SJSA1 (cell line): ENCODE data around the gene CRKL. TPM values are rescaled to one million over a fixed set of nuclear protein-coding genes. Genes with fewer than 3 reads are reported as not detected.

Experiments
- DNase-seq, 2 experiments: peaks; one replicate each; pipeline ENCODE4 v3.0.0-alpha.2; 2015 to 2020; ENCODE audit warnings: low spot score in 2 of 2, low read depth in 1 of 2
- H3K27ac ChIP-seq: fragments of 250-450 bp; sonication (Bioruptor Pico); 2 replicates; pipeline ENCODE4 v1.5.1; 2020; ENCODE audit warnings: mild to moderate bottlenecking, moderate library complexity
- H3K27me3 ChIP-seq: fragments of 250-450 bp; sonication (Bioruptor Pico); replicated peaks from 2 replicates; pipeline ENCODE4 v1.5.1; 2020; ENCODE audit warnings: mild to moderate bottlenecking, moderate library complexity
- H3K36me3 ChIP-seq: fragments of 250-450 bp; sonication (Bioruptor Pico); 2 replicates; pipeline ENCODE4 v1.5.1; 2020; ENCODE audit warnings: mild to moderate bottlenecking
- H3K4me1 ChIP-seq: fragments of 250-450 bp; sonication (Bioruptor Pico); replicated peaks from 2 replicates; pipeline ENCODE4 v1.6.1; 2021; ENCODE audit warnings: mild to moderate bottlenecking
- H3K4me3 ChIP-seq: fragments of 250-450 bp; sonication (Bioruptor Pico); 2 replicates; pipeline ENCODE4 v1.5.1; 2020; ENCODE audit warnings: mild to moderate bottlenecking
- H3K9me3 ChIP-seq: fragments of 250-450 bp; sonication (Bioruptor Pico); replicated peaks from 2 replicates; pipeline ENCODE4 v1.5.1; 2020; ENCODE audit warnings: mild to moderate bottlenecking
- total RNA-seq: library from RNA; depleted of rRNA; stranded (reverse); fragments of >200 nt; shearing (Covaris generic); gene quantifications from 2 replicates; pipeline ENCODE4 v1.2.3, GENCODE V29; 2014

CRKL gene
- total RNA-seq, 1 experiment from 2014 or later = 53.9 TPM

GRCh38 chr22:20957102-20957682 lies 40.0 kb downstream of the CRKL start:
- H3K4me1 ChIP-seq = peaks cover 11% of the 10 kb centered on the region
- no peak overlapping the region for H3K27ac ChIP-seq
- peaks cover 6% of the 10 kb centered on the region; the same call in 1 of the 2 replicates for H3K27me3 ChIP-seq
- no peak for DNase-seq
- H3K36me3 ChIP-seq = peaks cover 24% of the 10 kb centered on the region
- no peaks in the 10 kb centered on the region for H3K9me3 ChIP-seq
- H3K4me3 ChIP-seq = peak overlapping the region; percentile 29

GRCh38 chr22:20957683-20958431 lies 40.6 kb downstream of the CRKL start:
- Histone ChIP-seq H3K27ac (no peak overlapping the region), H3K27me3 (peaks cover 6% of the 10 kb centered on the region; the same call in 1 of the 2 replicates), H3K4me1 (peaks cover 11% of the 10 kb centered on the region), H3K4me3 (peak overlapping the region; percentile 29), H3K36me3 (peaks cover 17% of the 10 kb centered on the region), H3K9me3 (no peaks in the 10 kb centered on the region)
- DNase-seq = no peak

GRCh38 chr22:20959578-20960461 lies 42.6 kb downstream of the CRKL start:
- H3K9me3 ChIP-seq = no peaks in the 10 kb centered on the region
- H3K36me3 ChIP-seq = no peaks in the 10 kb centered on the region
- peaks cover 12% of the 10 kb centered on the region for H3K27me3 ChIP-seq
- H3K4me1 ChIP-seq = peaks cover 11% of the 10 kb centered on the region
- DNase-seq = no peak
- H3K4me3 ChIP-seq = no peak overlapping the region
- no peak overlapping the region for H3K27ac ChIP-seq

GRCh38 chr22:20960609-20961008 lies 43.4 kb downstream of the CRKL start:
- H3K9me3 ChIP-seq = no peaks in the 10 kb centered on the region
- H3K4me1 ChIP-seq = peaks cover 11% of the 10 kb centered on the region
- H3K36me3 ChIP-seq = no peaks in the 10 kb centered on the region
- DNase-seq = no peak
- peaks cover 18% of the 10 kb centered on the region for H3K27me3 ChIP-seq
- no peak overlapping the region for H3K4me3 ChIP-seq
- H3K27ac ChIP-seq = no peak overlapping the region

DNA sequence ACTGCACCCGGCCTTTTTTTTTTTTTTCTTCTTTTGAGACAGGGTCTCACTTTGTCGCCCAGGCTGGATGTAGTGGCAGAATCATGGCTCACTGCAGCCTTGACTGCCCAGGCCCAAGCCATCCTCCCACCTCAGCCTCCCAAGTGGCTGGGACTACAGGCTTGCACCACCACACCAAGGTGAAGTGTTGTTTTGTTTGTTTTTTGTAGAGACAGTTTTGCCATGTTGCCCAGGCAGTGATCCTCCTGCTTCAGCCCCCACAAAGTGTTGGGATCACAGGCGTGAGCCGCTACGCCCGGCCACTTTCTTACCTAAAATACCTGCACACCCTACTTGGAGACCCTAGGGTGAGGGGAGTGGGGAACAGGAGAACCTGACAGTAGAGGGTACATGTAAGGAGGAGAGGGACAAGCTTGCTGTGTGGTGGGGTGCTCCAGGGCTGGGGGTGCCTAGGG lies 45.3 kb downstream of the CRKL start:
- DNase-seq = no peak
- H3K36me3 ChIP-seq = no peaks in the 10 kb centered on the region
- H3K27me3 ChIP-seq = peaks cover 15% of the 10 kb centered on the region
- H3K4me3 ChIP-seq = no peak overlapping the region
- no peaks in the 10 kb centered on the region for H3K9me3 ChIP-seq
- H3K4me1 ChIP-seq = no peaks in the 10 kb centered on the region
- no peak overlapping the region for H3K27ac ChIP-seq

DNA sequence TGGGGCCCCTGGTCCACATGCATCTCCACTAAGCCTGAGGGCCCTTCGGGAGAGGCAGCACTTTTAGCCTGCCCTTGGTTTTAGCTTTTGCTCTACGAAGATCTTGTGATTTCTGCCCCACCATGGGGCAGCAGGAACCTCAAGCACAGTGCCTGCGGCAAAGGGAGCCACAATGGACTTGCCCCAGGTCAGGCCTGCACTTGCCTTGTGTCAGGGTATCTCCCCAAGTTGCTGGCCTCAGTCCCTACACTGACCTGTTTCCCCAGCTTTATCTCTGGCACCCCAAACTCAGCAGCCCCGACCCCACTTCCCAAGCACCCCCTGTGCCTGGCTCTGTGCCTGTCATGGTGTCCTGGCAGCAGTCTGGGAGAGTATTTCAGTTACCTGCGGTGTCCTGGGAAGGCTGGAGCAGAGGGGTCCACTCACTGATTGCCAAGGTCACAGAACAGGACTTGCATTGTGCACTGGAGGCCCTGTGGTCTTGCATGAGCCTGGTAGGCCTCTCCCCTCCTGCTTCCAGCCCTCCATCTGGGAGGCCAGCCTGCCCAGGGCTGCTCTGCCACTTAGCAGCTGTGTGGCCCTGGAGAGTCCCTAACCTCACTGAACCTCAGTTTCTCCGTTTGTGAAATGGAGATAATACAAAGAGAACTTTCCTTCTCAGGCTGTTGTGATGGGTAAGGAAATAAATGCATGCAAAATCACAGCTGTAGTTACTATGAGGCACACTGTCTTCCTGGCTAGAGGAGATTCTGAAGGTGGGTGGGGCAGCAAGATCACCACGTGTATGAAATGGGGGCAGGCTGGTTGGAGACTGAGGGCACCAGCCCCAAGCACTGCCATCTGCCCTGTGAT lies 46.2 kb downstream of the CRKL start:
- no peak overlapping the region for H3K4me3 ChIP-seq
- no peaks in the 10 kb centered on the region for H3K9me3 ChIP-seq
- peaks cover 15% of the 10 kb centered on the region for H3K27me3 ChIP-seq
- H3K4me1 ChIP-seq = no peaks in the 10 kb centered on the region
- H3K36me3 ChIP-seq = no peaks in the 10 kb centered on the region
- H3K27ac ChIP-seq = no peak overlapping the region
- no peak for DNase-seq

DNA sequence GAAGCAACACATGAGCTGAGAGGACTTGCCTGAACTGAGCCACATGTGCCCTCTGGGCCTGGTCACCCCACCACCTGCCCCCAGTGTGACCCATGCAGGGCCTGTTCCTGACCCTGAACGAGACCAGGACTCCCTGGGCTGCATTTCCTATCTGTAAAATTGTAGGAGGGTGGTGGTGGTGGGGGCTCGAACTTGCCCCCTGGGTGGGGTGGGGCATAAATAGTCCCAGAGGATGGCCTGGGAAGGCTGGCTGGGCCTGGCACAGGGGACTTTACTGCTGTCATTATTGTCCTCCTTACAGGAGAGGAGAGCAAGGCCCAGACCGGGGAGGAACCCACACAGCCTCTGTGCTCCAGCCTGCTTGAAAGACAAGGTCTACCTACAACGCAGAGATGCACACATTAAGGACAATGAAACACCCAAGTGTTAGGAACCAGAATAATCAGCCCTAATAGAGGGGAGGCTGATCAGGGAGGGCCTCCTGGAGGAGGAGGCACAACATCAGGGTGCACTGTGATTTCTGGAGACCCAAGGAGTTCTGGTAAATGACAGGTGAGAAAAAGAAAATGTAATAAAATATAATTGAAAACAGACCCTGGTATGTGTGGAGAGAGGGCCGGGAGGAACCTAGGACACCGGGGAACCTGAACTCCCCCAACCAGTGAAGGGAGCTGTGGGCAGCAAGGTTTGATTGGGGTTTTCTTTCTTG lies 47.0 kb downstream of the CRKL start:
- H3K4me3 ChIP-seq = no peak overlapping the region
- H3K4me1 ChIP-seq = no peaks in the 10 kb centered on the region
- no peak overlapping the region for H3K27ac ChIP-seq
- peaks cover 15% of the 10 kb centered on the region for H3K27me3 ChIP-seq
- H3K36me3 ChIP-seq = no peaks in the 10 kb centered on the region
- H3K9me3 ChIP-seq = no peaks in the 10 kb centered on the region
- no peak for DNase-seq

- H3K4me3 ChIP-seq = no peak overlapping the region
Measured at GRCh38 chr22:20964799-20965103, 47.5 kb downstream of the CRKL start.

GRCh38 chr22:20965104-20965887 lies 48.1 kb downstream of the CRKL start:
- Histone ChIP-seq H3K9me3 (no peaks in the 10 kb centered on the region), H3K27ac (no peak overlapping the region), H3K4me1 (no peaks in the 10 kb centered on the region), H3K36me3 (no peaks in the 10 kb centered on the region), H3K4me3 (no peak overlapping the region), H3K27me3 (peaks cover 15% of the 10 kb centered on the region)
- DNase-seq = no peak

More at GRCh38 chr22:20964799-20965103, 47.5 kb downstream of the CRKL start:
- DNase-seq = no peak
- H3K4me1 ChIP-seq = no peaks in the 10 kb centered on the region
- peaks cover 15% of the 10 kb centered on the region for H3K27me3 ChIP-seq
- no peaks in the 10 kb centered on the region for H3K36me3 ChIP-seq
- no peaks in the 10 kb centered on the region for H3K9me3 ChIP-seq
- H3K27ac ChIP-seq = no peak overlapping the region

- Histone ChIP-seq H3K9me3 (no peaks in the 10 kb centered on the region), H3K36me3 (no peaks in the 10 kb centered on the region), H3K27ac (no peak overlapping the region), H3K27me3 (peaks cover 15% of the 10 kb centered on the region), H3K4me1 (no peaks in the 10 kb centered on the region), H3K4me3 (no peak overlapping the region)
- DNase-seq = no peak
Measured at GRCh38 chr22:20965888-20966855, 49.0 kb downstream of the CRKL start.

GRCh38 chr22:20966883-20967696 lies 49.9 kb downstream of the CRKL start, which contains the start of gene AIFM3:
AIFM3 (plus strand) TSS chr22:20967255; CDS start chr22:20967945, 690 bp downstream.
- Histone ChIP-seq H3K4me1 (peaks cover 5% of the 10 kb centered on the region), H3K36me3 (no peaks in the 10 kb centered on the region), H3K4me3 (no peak within 1 kb of the TSS), H3K27ac (no peak within 1 kb of the TSS), H3K9me3 (no peaks in the 10 kb centered on the region), H3K27me3 (peaks cover 15% of the 10 kb centered on the region)
- DNase-seq = no peak
